ENCODE results near the gene EMX2. TPM values are rescaled to one million over a fixed set of nuclear protein-coding genes. Genes with fewer than 3 reads are reported as not detected.

Gene EMX2
- total RNA-seq, 1 donor from 2014 or later, result 3.0 TPM

DNA sequence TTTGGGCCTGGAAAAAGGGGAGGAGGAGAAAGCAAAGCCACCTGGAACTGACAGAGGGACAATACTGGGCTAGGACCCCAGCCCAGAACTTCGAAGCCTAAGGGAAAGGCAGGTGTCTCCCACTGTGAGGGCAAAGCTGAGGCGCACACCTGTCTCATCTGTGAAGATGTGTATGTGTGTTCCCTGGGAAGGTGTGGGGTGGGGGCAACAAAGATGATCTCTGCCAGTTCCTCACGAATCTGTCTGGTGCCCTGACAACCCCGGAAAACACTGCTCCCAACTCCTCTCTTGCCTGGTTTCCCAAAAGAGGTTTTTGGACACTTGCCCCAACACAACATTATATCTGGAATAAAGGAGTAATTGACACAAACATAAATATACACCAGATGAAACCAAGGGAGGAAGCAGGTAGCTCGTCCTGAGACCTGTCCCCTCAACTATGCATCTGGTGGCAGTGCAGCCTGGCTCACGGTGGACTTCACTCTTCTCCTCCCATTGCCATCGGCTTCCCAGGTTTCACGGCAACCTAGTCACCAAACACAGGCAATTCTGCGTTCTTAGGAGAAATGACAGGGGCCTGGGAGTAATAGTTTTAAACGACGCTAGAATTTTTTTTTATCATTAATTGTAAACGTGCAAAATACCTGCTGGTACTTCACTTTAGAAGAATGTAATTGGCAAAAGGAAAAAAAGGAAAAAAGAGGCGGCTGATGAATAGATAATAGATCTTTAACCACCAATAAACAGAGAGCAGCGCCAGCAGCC is 1.7 kb upstream of the EMX2 start:
- H3K27ac Mint-ChIP-seq (ENCODE audit: unreplicated experiment), result peak overlapping the region; percentile 45
- H3K4me1 Mint-ChIP-seq (ENCODE audit: unreplicated experiment), result peaks cover 35% of the 10 kb centered on the region
- H3K4me3 Mint-ChIP-seq (ENCODE audit: unreplicated experiment), result peak overlapping the region; percentile 79
- DNase-seq (ENCODE audit: extremely low spot score, unreplicated experiment), result no peak
- H3K36me3 Mint-ChIP-seq (ENCODE audit: unreplicated experiment), result no peaks in the 10 kb centered on the region
- H3K9me3 Mint-ChIP-seq (ENCODE audit: unreplicated experiment), result no peaks in the 10 kb centered on the region
- no peak for TF ChIP-seq CTCF (IDR thresholded peaks at IDR 0.05)
- H3K27me3 Mint-ChIP-seq (ENCODE audit: unreplicated experiment), result peaks cover 59% of the 10 kb centered on the region

GRCh38 chr10:117541405-117541908 is 1.1 kb upstream of the EMX2 start:
- DNase-seq (ENCODE audit: extremely low spot score, unreplicated experiment), result no peak
- Mint-ChIP-seq H3K4me3 (ENCODE audit: unreplicated experiment) (peak overlapping the region; percentile 79), H3K9me3 (ENCODE audit: unreplicated experiment) (no peaks in the 10 kb centered on the region), H3K27ac (ENCODE audit: unreplicated experiment) (peak overlapping the region; percentile 80), H3K36me3 (ENCODE audit: unreplicated experiment) (no peaks in the 10 kb centered on the region), H3K4me1 (ENCODE audit: unreplicated experiment) (peaks cover 38% of the 10 kb centered on the region), H3K27me3 (ENCODE audit: unreplicated experiment) (peaks cover 59% of the 10 kb centered on the region)
- TF ChIP-seq CTCF (IDR thresholded peaks at IDR 0.05), result no peak

DNA sequence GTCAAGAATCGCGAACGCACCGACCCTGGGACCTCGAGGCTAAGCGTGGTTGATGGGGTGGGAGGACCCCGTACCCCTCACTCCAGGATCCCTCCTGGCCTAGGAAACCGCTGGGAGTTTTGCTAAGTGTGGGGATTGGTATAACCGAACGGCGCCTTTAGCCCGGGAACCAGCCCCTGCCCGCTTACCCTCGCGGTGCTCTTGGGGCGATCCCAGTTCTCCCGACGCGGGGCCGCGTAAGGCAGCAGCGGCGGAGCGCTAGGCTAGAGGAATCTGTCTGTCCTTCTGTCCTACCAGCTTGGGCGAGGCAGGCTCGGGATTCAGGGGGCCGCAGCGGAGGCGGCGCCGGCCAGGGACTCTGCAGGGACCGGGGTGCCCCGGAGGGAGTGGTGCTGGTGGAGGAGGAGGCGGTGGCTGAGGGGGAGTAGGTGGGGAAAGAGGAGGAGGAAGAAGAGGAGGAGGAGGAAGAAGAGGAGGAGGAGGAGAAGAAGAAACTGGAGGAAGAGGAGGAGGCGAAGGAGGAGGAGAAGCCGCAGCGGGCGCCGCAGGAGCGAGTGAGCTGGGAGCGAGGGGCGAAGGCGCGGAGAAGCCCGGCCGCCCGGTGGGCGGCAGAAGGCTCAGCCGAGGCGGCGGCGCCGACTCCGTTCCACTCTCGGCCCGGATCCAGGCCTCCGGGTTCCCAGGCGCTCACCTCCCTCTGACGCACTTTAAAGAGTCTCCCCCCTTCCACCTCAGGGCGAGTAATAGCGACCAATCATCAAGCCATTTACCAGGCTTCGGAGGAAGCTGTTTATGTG is 439 bp upstream of the EMX2 start:
- H3K4me3 Mint-ChIP-seq (ENCODE audit: unreplicated experiment), result peak overlapping the region; percentile 79
- no peaks in the 10 kb centered on the region for H3K9me3 Mint-ChIP-seq (ENCODE audit: unreplicated experiment)
- no peaks in the 10 kb centered on the region for H3K36me3 Mint-ChIP-seq (ENCODE audit: unreplicated experiment)
- H3K4me1 Mint-ChIP-seq (ENCODE audit: unreplicated experiment), result peaks cover 38% of the 10 kb centered on the region
- no peak for TF ChIP-seq CTCF (IDR thresholded peaks at IDR 0.05)
- H3K27ac Mint-ChIP-seq (ENCODE audit: unreplicated experiment), result peak overlapping the region; percentile 80
- DNase-seq (ENCODE audit: extremely low spot score, unreplicated experiment), result no peak
- H3K27me3 Mint-ChIP-seq (ENCODE audit: unreplicated experiment), result peaks cover 60% of the 10 kb centered on the region

DNA sequence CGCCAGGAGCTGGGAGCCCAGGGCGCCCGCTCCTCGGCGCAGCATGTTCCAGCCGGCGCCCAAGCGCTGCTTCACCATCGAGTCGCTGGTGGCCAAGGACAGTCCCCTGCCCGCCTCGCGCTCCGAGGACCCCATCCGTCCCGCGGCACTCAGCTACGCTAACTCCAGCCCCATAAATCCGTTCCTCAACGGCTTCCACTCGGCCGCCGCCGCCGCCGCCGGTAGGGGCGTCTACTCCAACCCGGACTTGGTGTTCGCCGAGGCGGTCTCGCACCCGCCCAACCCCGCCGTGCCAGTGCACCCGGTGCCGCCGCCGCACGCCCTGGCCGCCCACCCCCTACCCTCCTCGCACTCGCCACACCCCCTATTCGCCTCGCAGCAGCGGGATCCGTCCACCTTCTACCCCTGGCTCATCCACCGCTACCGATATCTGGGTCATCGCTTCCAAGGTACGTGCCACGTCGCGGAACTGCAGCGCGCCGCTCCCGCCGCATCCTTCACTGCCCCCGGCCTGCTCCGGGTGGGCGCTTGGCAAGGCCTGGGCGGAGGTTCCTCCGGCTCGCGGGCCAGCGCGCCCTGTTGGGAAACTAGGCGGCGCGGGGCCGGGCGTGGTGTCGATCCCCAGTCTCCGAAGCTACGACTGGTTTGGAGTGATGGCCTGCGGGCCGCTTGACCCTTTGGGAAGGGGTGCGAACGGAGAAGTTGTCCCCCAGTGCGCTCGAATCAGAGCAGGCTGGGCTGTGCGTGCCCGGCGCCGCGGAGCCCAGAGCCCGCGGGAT is 868 bp downstream of the EMX2 start:
- Mint-ChIP-seq H3K4me1 (ENCODE audit: unreplicated experiment) (peaks cover 40% of the 10 kb centered on the region), H3K36me3 (ENCODE audit: unreplicated experiment) (no peaks in the 10 kb centered on the region), H3K27me3 (ENCODE audit: unreplicated experiment) (peaks cover 71% of the 10 kb centered on the region), H3K4me3 (ENCODE audit: unreplicated experiment) (peak overlapping the region; percentile 77), H3K27ac (ENCODE audit: unreplicated experiment) (peak overlapping the region; percentile 80), H3K9me3 (ENCODE audit: unreplicated experiment) (no peaks in the 10 kb centered on the region)
- DNase-seq (ENCODE audit: extremely low spot score, unreplicated experiment), result no peak
- TF ChIP-seq CTCF (IDR thresholded peaks at IDR 0.05), result peak; percentile 41
